Daoy (cell line): ENCODE measurements around the gene REPS2. TPM values are rescaled to one million over a fixed set of nuclear protein-coding genes. Genes with fewer than 3 reads are reported as not detected.

ENCODE experiments used
- total RNA-seq: library from RNA; depleted of rRNA; stranded (reverse); fragments of >200 nt; shearing (Covaris generic); gene quantifications from 2 replicates; pipeline ENCODE4 v1.2.3, GENCODE V29; 2014; rRNA removed

The REPS2 gene
- total RNA-seq, 1 experiment from 2014 or later = 0.97 TPM

Other genes starting within 250 kb of the REPS2 start
- gene CTPS2, start 234.0 kb upstream of the REPS2 start, total RNA-seq = 9.0 and 11.9 TPM in 2 replicates
- gene SYAP1, start 227.0 kb upstream of the REPS2 start, total RNA-seq = 17.3 and 25.2 TPM in 2 replicates
- gene TXLNG, start 160.2 kb upstream of the REPS2 start, total RNA-seq = 8.5 and 9.7 TPM in 2 replicates
- gene RBBP7, start 76.3 kb upstream of the REPS2 start, total RNA-seq = 100 and 103 TPM in 2 replicates